HepG2 (cell line): ENCODE data around the gene SNX9. TPM values are rescaled to one million over a fixed set of nuclear protein-coding genes. Genes with fewer than 3 reads are reported as not detected.

Experiments used
- ATAC-seq: fragments of 200-7000 bp; cut with Tn5 transposase; 3 replicates; pipeline ENCODE4 v1.9.1; 2020; ENCODE audit warnings: mild to moderate bottlenecking, moderate library complexity
- BruUV-seq: library from RNA; stranded (reverse); fragments of 400-500 nt; replicated peaks from 2 replicates; lab custom pipeline; 2021; lab: Mats Ljungman, UMichigan
- CTCF ChIA-PET: fragments of 300-600 bp; formaldehyde crosslinking; extraction: SDS; loops from one replicate; lab custom pipeline; 2021; ENCODE audit warnings: low total read pairs, inconsistent platforms, low intra/inter-chr PET ratio; lab: Yijun Ruan, JAX
- POLR2A ChIA-PET: fragments of 350-600 bp; sonication (Branson Sonifier 250); formaldehyde crosslinking; loops from one replicate; lab custom pipeline; 2020; ENCODE audit warnings: antibody characterized with exemption, inconsistent platforms; lab: Yijun Ruan, JAX
- DNase-seq: peaks from one replicate; pipeline ENCODE4 v3.0.0-alpha.2; 2015; ENCODE audit warnings: low spot score
- FAIRE-seq: peaks from 3 replicates; lab custom pipeline; 2011; peaks lifted over from hg19 to GRCh38; lab: Jason Lieb, UNC
- H2AFZ ChIP-seq: one replicate; pipeline ENCODE4 v1.6.1; 2011; ENCODE audit warnings: low read length, inconsistent platforms
- H3K27ac ChIP-seq: fragments of 300-600 bp; 3 replicates; pipeline ENCODE4 v1.8.0; 2011; ENCODE audit warnings: mixed run types, mild to moderate bottlenecking, mixed read lengths, low read length, inconsistent platforms; ENCODE audit not compliant: insufficient read depth; ENCODE audit errors: extremely low read length
- H3K27me3 ChIP-seq, 2 experiments: fragments of 200-600 bp in 1 of 2; 2 replicates in 1 of 2; 3 replicates in 1 of 2; pipeline versions ENCODE4 v1.6.0 to v1.8.0; 2011; ENCODE audit warnings: low read length in 2 of 2, mild to moderate bottlenecking in 2 of 2, moderate library complexity in 2 of 2, inconsistent platforms in 1 of 2; ENCODE audit not compliant: insufficient read depth in 2 of 2, control insufficient read depth in 1 of 2
- H3K36me3 ChIP-seq, 2 experiments: fragments of 200-600 bp in 1 of 2; replicated peaks in 1 of 2; 2 replicates in 1 of 2; 3 replicates in 1 of 2; pipeline versions ENCODE4 v1.5.1 to v1.8.0; 2011; ENCODE audit warnings: low read length in 2 of 2, inconsistent platforms in 1 of 2; ENCODE audit not compliant: insufficient read depth in 2 of 2, control insufficient read depth in 1 of 2
- H3K4me1 ChIP-seq: 2 replicates; pipeline ENCODE4 v1.5.1; 2012; ENCODE audit warnings: low read length, inconsistent platforms; ENCODE audit not compliant: insufficient read depth
- H3K4me2 ChIP-seq: 2 replicates; pipeline ENCODE4 v1.6.0; 2011; ENCODE audit warnings: low read depth, low read length, inconsistent platforms
- H3K4me3 ChIP-seq, 3 experiments: fragments of 200-600 bp in 1 of 3; sonication (generic), shearing (Covaris generic) in 1 of 3; replicated peaks in 1 of 3; 2 replicates each; pipeline ENCODE4 v1.5.1; 2011 to 2016; ENCODE audit warnings: low read length in 3 of 3, inconsistent platforms in 2 of 3, low read depth in 2 of 3, mild to moderate bottlenecking in 2 of 3, control low read depth in 1 of 3, mixed read lengths in 1 of 3; ENCODE audit not compliant: insufficient read depth in 1 of 3
- H3K79me2 ChIP-seq: one replicate; pipeline ENCODE4 v1.6.1; 2011; ENCODE audit warnings: low read length, inconsistent platforms; ENCODE audit not compliant: insufficient read depth
- H3K9ac ChIP-seq: 2 replicates; pipeline ENCODE4 v1.6.0; 2011; ENCODE audit warnings: mild to moderate bottlenecking, low read depth, low read length, inconsistent platforms; ENCODE audit not compliant: insufficient read depth
- H3K9me3 ChIP-seq: 2 replicates; pipeline ENCODE4 v1.5.1; 2012; ENCODE audit warnings: mild to moderate bottlenecking, low read length
- H4K20me1 ChIP-seq: 2 replicates; pipeline ENCODE4 v1.6.0; 2011; ENCODE audit warnings: inconsistent platforms, mild to moderate bottlenecking, low read length, moderate library complexity; ENCODE audit not compliant: insufficient read depth
- AGO2 ChIP-seq: fragments of 200-400 bp; formaldehyde crosslinking; optimal IDR thresholded peaks from 2 replicates; pipeline ENCODE3; 2017; ENCODE audit warnings: mild to moderate bottlenecking, low read depth, low read length, moderate library complexity
- BCL3 ChIP-seq: sonication (generic); formaldehyde crosslinking; IDR thresholded peaks from 2 replicates; pipeline ENCODE4 v1.5.1; 2020; ENCODE audit warnings: mild to moderate bottlenecking, missing genetic modification reagents, moderate library complexity
- CREB3 ChIP-seq: sonication (generic); formaldehyde crosslinking; IDR thresholded peaks from 2 replicates; pipeline ENCODE4 v1.5.0; 2020; ENCODE audit warnings: missing genetic modification reagents
- EP300 ChIP-seq, 3 experiments: sonication (generic) in 1 of 3; formaldehyde crosslinking in 1 of 3; IDR thresholded peaks; 2 replicates each; pipeline versions ENCODE4 v1.5.1 to v1.6.1; 2011 to 2020; ENCODE audit warnings: low read depth in 2 of 3, low read length in 2 of 3, borderline replicate concordance in 1 of 3, improper control_type of control experiment in 1 of 3, mild to moderate bottlenecking in 1 of 3, missing genetic modification reagents in 1 of 3, moderate library complexity in 1 of 3
- FOXK1 ChIP-seq: sonication (generic); formaldehyde crosslinking; IDR thresholded peaks from 2 replicates; pipeline ENCODE4 v1.4.0; 2020; ENCODE audit warnings: low read depth, missing genetic modification reagents, borderline replicate concordance
- GLI4 ChIP-seq: sonication (generic); formaldehyde crosslinking; IDR thresholded peaks from 2 replicates; pipeline ENCODE4 v1.5.1; 2020; ENCODE audit warnings: missing genetic modification reagents, mild to moderate bottlenecking, moderate library complexity, borderline replicate concordance
- HDAC6 ChIP-seq: fragments of 200-600 bp; sonication (generic); IDR thresholded peaks from 2 replicates; pipeline ENCODE4 v1.7.0; 2017; ENCODE audit warnings: mild to moderate bottlenecking, antibody characterized with exemption, low read length, low read depth
- MED8 ChIP-seq: sonication (generic); formaldehyde crosslinking; IDR thresholded peaks from 2 replicates; pipeline ENCODE4 v1.8.1; 2023; ENCODE audit warnings: mild to moderate bottlenecking, missing genetic modification reagents; ENCODE audit not compliant: insufficient replicate concordance
- PAX8 ChIP-seq: sonication (generic); formaldehyde crosslinking; IDR thresholded peaks from 2 replicates; pipeline ENCODE4 v1.8.0; 2022; ENCODE audit warnings: mild to moderate bottlenecking, missing genetic modification reagents, borderline replicate concordance
- PCBP2 ChIP-seq: fragments of 200-400 bp; formaldehyde crosslinking; optimal IDR thresholded peaks from 2 replicates; pipeline ENCODE3; 2018; ENCODE audit warnings: low read length, low read depth; ENCODE audit not compliant: poor library complexity, severe bottlenecking
- SMYD3 ChIP-seq: sonication (generic); formaldehyde crosslinking; IDR thresholded peaks from 2 replicates; pipeline ENCODE4 v1.8.1; 2023; ENCODE audit warnings: mild to moderate bottlenecking, missing genetic modification reagents
- SP140L ChIP-seq: sonication (generic); formaldehyde crosslinking; IDR thresholded peaks from 2 replicates; pipeline ENCODE4 v1.4.0; 2020; ENCODE audit warnings: missing genetic modification reagents, borderline replicate concordance
- SRSF1 ChIP-seq: fragments of 200-400 bp; formaldehyde crosslinking; optimal IDR thresholded peaks from 2 replicates; pipeline ENCODE3; 2017; ENCODE audit warnings: mild to moderate bottlenecking, low read depth, low read length, moderate library complexity
- SYNCRIP ChIP-seq: fragments of 200-400 bp; formaldehyde crosslinking; IDR thresholded peaks from 2 replicates; pipeline ENCODE4 v1.6.1; 2018; ENCODE audit warnings: mild to moderate bottlenecking, low read depth, low read length; ENCODE audit not compliant: insufficient read depth
- XRCC5 ChIP-seq: fragments of 200-400 bp; formaldehyde crosslinking; optimal IDR thresholded peaks from 2 replicates; pipeline ENCODE3; 2017; ENCODE audit warnings: mild to moderate bottlenecking, low read length
- ZFP36 ChIP-seq: fragments of 150-350 bp; IDR thresholded peaks from 2 replicates; pipeline ENCODE4 v1.6.1; 2018; ENCODE audit warnings: borderline replicate concordance, low read length, low read depth; ENCODE audit not compliant: partially characterized antibody
- ZNF124 ChIP-seq: sonication (generic); formaldehyde crosslinking; IDR thresholded peaks from 2 replicates; pipeline ENCODE4 v1.4.0; 2020; ENCODE audit warnings: missing genetic modification reagents
- WGBS: methylation state at CpG from one replicate; pipeline ENCODE4 v1.1.6; 2017; ENCODE audit warnings: low lambda C conversion rate; 5-methylcytosine and 5-hydroxymethylcytosine counted together
- in situ Hi-C: cut with HindIII; loops from 2 replicates; pipeline ENCODE4 v1.10.0; 2017; ENCODE audit warnings: low pct_unique_long_range_greater_than_20kb; ENCODE audit not compliant: extremely low pct_ligation_motif_present
- intact Hi-C: fragments of 100-400 bp; cut with micrococcal nuclease; formaldehyde crosslinking; loops from one replicate; pipeline ENCODE4 v1.10.0; 2022; ENCODE audit not compliant: unreplicated experiment
- polyA plus RNA-seq, 8 experiments: library from polyadenylated mRNA; depleted of rRNA in 3 of 8; stranded (reverse) in 7 of 8; unstranded in 1 of 8; fragments of >200 nt; fragmentation: Illumina TruSeq in 4 of 8; extraction: Trizol in 4 of 8; gene quantifications; 2 replicates each; pipeline versions ENCODE4 v1.2.1 to v1.2.3, GENCODE V29; 2011 to 2016; ENCODE audit warnings: low read depth in 4 of 8, missing spikeins in 1 of 8, mixed read lengths in 1 of 8; ENCODE audit not compliant: insufficient read depth in 1 of 8
- total RNA-seq, 5 experiments: library from RNA; depleted of rRNA; stranded (reverse); fragments of >200 nt; fragmentation: Illumina TruSeq; extraction: Trizol; gene quantifications; 2 replicates each; pipeline ENCODE4 v1.2.3, GENCODE V29; 2016; ENCODE audit warnings: low read depth in 1 of 5
- TF ChIP-seq, protein P1 (sequence below): sonication (generic); formaldehyde crosslinking; IDR thresholded peaks from 2 replicates; pipeline ENCODE4 v1.4.0; 2020; ENCODE audit warnings: mild to moderate bottlenecking, missing genetic modification reagents
- TF ChIP-seq, protein P2 (sequence below): IDR thresholded peaks from 2 replicates; pipeline ENCODE4 v1.6.1; 2018; ENCODE audit warnings: missing genetic modification reagents, mild to moderate bottlenecking, missing compliant biosample characterization

Gene SNX9
- total and polyA plus RNA-seq, 2 of the 13 experiments (the other 11 are each of a cell fraction or from before 2014, with no cell fraction given) = 21.9 to 36.0 TPM

GRCh38 chr6:157987788-157988699 lies 165.0 kb downstream of the SNX9 start:
- Histone ChIP-seq H3K36me3 (peaks cover 14 to 28% of the 10 kb centered on the region in 2 experiments), H3K27me3 (no peaks in the 10 kb centered on the region), H3K27ac (peak overlapping the region; percentile 51), H3K4me1 (peaks cover 96% of the 10 kb centered on the region), H3K9ac (no peak overlapping the region), H3K4me2 (peak overlapping the region; percentile 20; the same call in 1 of the 2 replicates), H3K9me3 (no peaks in the 10 kb centered on the region), H3K79me2 (peaks cover 95% of the 10 kb centered on the region), H3K4me3 (no peak overlapping the region), H4K20me1 (peaks cover 38% of the 10 kb centered on the region), H2AFZ (no peak overlapping the region)
- WGBS = 82% methylated on average over 20 of the region's 20 CpGs
- no TSS peak for BruUV-seq
- CTCF ChIA-PET = no interaction called here
- ATAC-seq (no peak), FAIRE-seq (no peak), DNase-seq (no peak)
- intact Hi-C loops (no loop called here), in situ Hi-C loops (no loop called here)
- POLR2A ChIA-PET = interaction anchor here (0.6 to 16.1 kb wide), 3 partner anchors 24 to 99 kb away, joined by 4 to 345 read pairs (median 23); no protein-coding TSS in a partner anchor
- TF ChIP-seq, protein P1, sequence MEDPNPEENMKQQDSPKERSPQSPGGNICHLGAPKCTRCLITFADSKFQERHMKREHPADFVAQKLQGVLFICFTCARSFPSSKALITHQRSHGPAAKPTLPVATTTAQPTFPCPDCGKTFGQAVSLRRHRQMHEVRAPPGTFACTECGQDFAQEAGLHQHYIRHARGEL (CRISPR knock-in tag) = no peak
- TF ChIP-seq ZNF124 (no peak), SRSF1 (no peak), MED8 (CRISPR knock-in tag) (peak; percentile 29), FOXK1 (no peak), SMYD3 (CRISPR knock-in tag) (no peak), HDAC6 (no peak), EP300 (IDR thresholded peaks at IDR 0.05; ENCODE audit: low read depth in 2 of 2, low read length in 2 of 2) (no peak), EP300 (CRISPR knock-in tag; IDR thresholded peaks at IDR 0.05; ENCODE audit: borderline replicate concordance) (no peak), GLI4 (CRISPR knock-in tag) (no peak), AGO2 (peak; percentile 59), XRCC5 (no peak), SP140L (CRISPR knock-in tag) (no peak), BCL3 (CRISPR knock-in tag) (no peak; the same call in 1 of the 2 replicates), PCBP2 (no peak), CREB3 (no peak), SYNCRIP (no peak), PAX8 (no peak), ZFP36 (no peak)
- TF ChIP-seq, protein P2, sequence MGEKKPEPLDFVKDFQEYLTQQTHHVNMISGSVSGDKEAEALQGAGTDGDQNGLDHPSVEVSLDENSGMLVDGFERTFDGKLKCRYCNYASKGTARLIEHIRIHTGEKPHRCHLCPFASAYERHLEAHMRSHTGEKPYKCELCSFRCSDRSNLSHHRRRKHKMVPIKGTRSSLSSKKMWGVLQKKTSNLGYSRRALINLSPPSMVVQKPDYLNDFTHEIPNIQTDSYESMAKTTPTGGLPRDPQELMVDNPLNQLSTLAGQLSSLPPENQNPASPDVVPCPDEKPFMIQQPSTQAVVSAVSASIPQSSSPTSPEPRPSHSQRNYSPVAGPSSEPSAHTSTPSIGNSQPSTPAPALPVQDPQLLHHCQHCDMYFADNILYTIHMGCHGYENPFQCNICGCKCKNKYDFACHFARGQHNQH (CRISPR knock-in tag) = no peak
